Activated CD8-positive, alpha-beta memory T cell treated with anti-CD3 and anti-CD28 coated beads, Interleukin-2, amount 50 U/mL, for 1 hour (primary cell): ENCODE measurements around the gene GPR15.

Source experiments
- DNase-seq: peaks from one replicate; pipeline ENCODE4 v3.0.0-alpha.2; 2020; ENCODE audit errors: extremely low read depth

GPR15 gene

GRCh38 chr3:98531622-98532274 is at the start of gene GPR15:
Gene GPR15 (plus strand): TSS chr3:98531978. CDS start chr3:98532034, 56 bp downstream.
- DNase-seq: no peak

GRCh38 chr3:98482717-98483482 is 48.9 kb upstream of the GPR15 start:
- DNase-seq: no peak

GRCh38 chr3:98483626-98484025 is 48.2 kb upstream of the GPR15 start:
- no peak for DNase-seq

- no peak for DNase-seq
Measured at GRCh38 chr3:98497381-98497780, 34.4 kb upstream of the GPR15 start, which contains the start of gene OR5K2. Gene OR5K2 (plus strand): TSS chr3:98497681. CDS start chr3:98497681, 0 bp downstream.

GRCh38 chr3:98500019-98500418 is 31.8 kb upstream of the GPR15 start:
- DNase-seq: no peak

- DNase-seq: no peak
Measured at GRCh38 chr3:98501270-98501669, 30.5 kb upstream of the GPR15 start.

GRCh38 chr3:98501863-98502576 is 29.8 kb upstream of the GPR15 start:
- no peak for DNase-seq

GRCh38 chr3:98504539-98504938 is 27.2 kb upstream of the GPR15 start:
- no peak for DNase-seq

GRCh38 chr3:98508582-98508981 is 23.2 kb upstream of the GPR15 start:
- no peak for DNase-seq

- no peak for DNase-seq
Measured at GRCh38 chr3:98512576-98512975, 19.2 kb upstream of the GPR15 start.

- DNase-seq: no peak
Measured at GRCh38 chr3:98513091-98513511, 18.7 kb upstream of the GPR15 start.

- no peak for DNase-seq
Measured at GRCh38 chr3:98513736-98514135, 18.0 kb upstream of the GPR15 start.

- no peak for DNase-seq
Measured at GRCh38 chr3:98514948-98515347, 16.8 kb upstream of the GPR15 start.

- no peak for DNase-seq
Measured at GRCh38 chr3:98518816-98519215, 13.0 kb upstream of the GPR15 start.

- no peak for DNase-seq
Measured at GRCh38 chr3:98519351-98519750, 12.4 kb upstream of the GPR15 start.

- peak; percentile 26 for DNase-seq
Measured at GRCh38 chr3:98521897-98522543, 9.8 kb upstream of the GPR15 start.

GRCh38 chr3:98522544-98523281 is 9.1 kb upstream of the GPR15 start, which contains the start of gene CLDND1:
Gene CLDND1 (minus strand): TSS chr3:98522902. CDS start chr3:98521424, 1,478 bp downstream.
- peak; percentile 76 for DNase-seq

GRCh38 chr3:98525494-98525893 is 6.3 kb upstream of the GPR15 start:
- no peak for DNase-seq

GRCh38 chr3:98528474-98529346 is 3.1 kb upstream of the GPR15 start:
- DNase-seq: no peak

- DNase-seq: no peak
Measured at GRCh38 chr3:98529856-98530459, 1.8 kb upstream of the GPR15 start.
